HepG2 (cell line): ENCODE results near the gene LRIT1. TPM values are rescaled to one million over a fixed set of nuclear protein-coding genes. Genes with fewer than 3 reads are reported as not detected.

Experiments used
- GATA4 ChIP-seq: sonication (generic); IDR thresholded peaks from 2 replicates; pipeline ENCODE4 v1.6.1; 2016; ENCODE audit warnings: antibody characterized with exemption, low read depth, borderline replicate concordance
- KDM5A ChIP-seq: fragments of 200-600 bp; sonication (generic); IDR thresholded peaks from 2 replicates; pipeline ENCODE4 v1.7.0; 2018; ENCODE audit warnings: antibody characterized with exemption, mild to moderate bottlenecking, low read length, borderline replicate concordance
- MEIS1 ChIP-seq: sonication (generic); formaldehyde crosslinking; IDR thresholded peaks from 2 replicates; pipeline ENCODE4 v1.9.0; 2021; ENCODE audit warnings: mild to moderate bottlenecking, missing genetic modification reagents, moderate library complexity, borderline replicate concordance
- NCOA5 ChIP-seq: sonication (generic); formaldehyde crosslinking; IDR thresholded peaks from 2 replicates; pipeline ENCODE4 v1.4.0; 2020; ENCODE audit warnings: missing genetic modification reagents
- ZNF235 ChIP-seq: sonication (generic); formaldehyde crosslinking; IDR thresholded peaks from 2 replicates; pipeline ENCODE4 v1.8.1; 2023; ENCODE audit warnings: mild to moderate bottlenecking, missing genetic modification reagents, borderline replicate concordance
- ZNF431 ChIP-seq: sonication (generic); formaldehyde crosslinking; IDR thresholded peaks from 2 replicates; pipeline ENCODE4 v1.9.0; 2022; ENCODE audit warnings: missing genetic modification reagents, low read depth, mild to moderate bottlenecking, borderline replicate concordance
- ZNF777 ChIP-seq: sonication (generic); formaldehyde crosslinking; IDR thresholded peaks from 2 replicates; pipeline ENCODE4 v1.4.0; 2020; ENCODE audit warnings: missing genetic modification reagents
- polyA plus RNA-seq, 8 experiments: library from polyadenylated mRNA; depleted of rRNA in 3 of 8; stranded (reverse) in 7 of 8; unstranded in 1 of 8; fragments of >200 nt; fragmentation: Illumina TruSeq in 4 of 8; extraction: Trizol in 4 of 8; gene quantifications; 2 replicates each; pipeline versions ENCODE4 v1.2.1 to v1.2.3, GENCODE V29; 2011 to 2016; ENCODE audit warnings: low read depth in 4 of 8, missing spikeins in 1 of 8, mixed read lengths in 1 of 8; ENCODE audit not compliant: insufficient read depth in 1 of 8
- total RNA-seq, 5 experiments: library from RNA; depleted of rRNA; stranded (reverse); fragments of >200 nt; fragmentation: Illumina TruSeq; extraction: Trizol; gene quantifications; 2 replicates each; pipeline ENCODE4 v1.2.3, GENCODE V29; 2016; ENCODE audit warnings: low read depth in 1 of 5
- TF ChIP-seq, protein P1 (sequence below): sonication (generic); formaldehyde crosslinking; IDR thresholded peaks from 2 replicates; pipeline ENCODE4 v1.4.0; 2020; ENCODE audit warnings: mild to moderate bottlenecking, missing genetic modification reagents
- TF ChIP-seq, protein P2 (sequence below): conservative IDR thresholded peaks from 2 replicates; pipeline ENCODE4 v1.6.1; 2018; ENCODE audit warnings: missing genetic modification reagents

Gene LRIT1
- total and polyA plus RNA-seq, 2 of the 13 experiments (the other 11 are each of a cell fraction or from before 2014, with no cell fraction given) = not detected

DNA sequence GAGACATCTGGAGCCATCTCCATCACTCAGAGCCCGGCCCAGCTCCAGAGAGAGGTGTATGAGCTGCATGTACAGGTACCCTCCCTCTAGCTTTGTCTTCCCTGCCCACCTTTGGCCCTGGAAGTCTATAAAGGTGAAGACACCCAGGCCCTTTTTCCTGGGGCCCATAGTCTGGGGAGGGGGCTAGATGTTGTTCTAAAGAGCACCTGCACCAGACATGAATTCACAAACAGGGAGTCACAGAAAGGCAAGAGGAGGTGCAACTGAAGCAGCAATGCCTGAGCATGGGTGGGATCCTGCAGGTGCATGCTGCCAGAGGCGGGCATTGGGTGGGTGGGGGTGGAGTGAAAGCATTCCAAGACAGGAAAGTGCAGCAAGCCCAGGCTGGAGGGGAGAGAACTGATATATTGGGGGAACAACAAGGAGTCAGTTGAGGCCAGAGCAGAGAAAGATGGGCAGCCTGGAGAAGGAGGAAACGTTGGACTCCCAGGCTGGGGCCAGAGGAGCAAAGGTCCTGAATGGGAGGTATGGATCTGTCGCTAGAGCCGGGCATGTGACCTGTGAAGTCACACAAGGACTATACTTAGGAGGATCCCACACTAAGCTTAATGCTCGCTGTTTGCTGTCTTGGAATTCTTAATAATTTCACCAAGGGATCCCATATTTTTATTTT is 35.4 kb downstream of the LRIT1 start (continued):
- TF ChIP-seq, protein P1, sequence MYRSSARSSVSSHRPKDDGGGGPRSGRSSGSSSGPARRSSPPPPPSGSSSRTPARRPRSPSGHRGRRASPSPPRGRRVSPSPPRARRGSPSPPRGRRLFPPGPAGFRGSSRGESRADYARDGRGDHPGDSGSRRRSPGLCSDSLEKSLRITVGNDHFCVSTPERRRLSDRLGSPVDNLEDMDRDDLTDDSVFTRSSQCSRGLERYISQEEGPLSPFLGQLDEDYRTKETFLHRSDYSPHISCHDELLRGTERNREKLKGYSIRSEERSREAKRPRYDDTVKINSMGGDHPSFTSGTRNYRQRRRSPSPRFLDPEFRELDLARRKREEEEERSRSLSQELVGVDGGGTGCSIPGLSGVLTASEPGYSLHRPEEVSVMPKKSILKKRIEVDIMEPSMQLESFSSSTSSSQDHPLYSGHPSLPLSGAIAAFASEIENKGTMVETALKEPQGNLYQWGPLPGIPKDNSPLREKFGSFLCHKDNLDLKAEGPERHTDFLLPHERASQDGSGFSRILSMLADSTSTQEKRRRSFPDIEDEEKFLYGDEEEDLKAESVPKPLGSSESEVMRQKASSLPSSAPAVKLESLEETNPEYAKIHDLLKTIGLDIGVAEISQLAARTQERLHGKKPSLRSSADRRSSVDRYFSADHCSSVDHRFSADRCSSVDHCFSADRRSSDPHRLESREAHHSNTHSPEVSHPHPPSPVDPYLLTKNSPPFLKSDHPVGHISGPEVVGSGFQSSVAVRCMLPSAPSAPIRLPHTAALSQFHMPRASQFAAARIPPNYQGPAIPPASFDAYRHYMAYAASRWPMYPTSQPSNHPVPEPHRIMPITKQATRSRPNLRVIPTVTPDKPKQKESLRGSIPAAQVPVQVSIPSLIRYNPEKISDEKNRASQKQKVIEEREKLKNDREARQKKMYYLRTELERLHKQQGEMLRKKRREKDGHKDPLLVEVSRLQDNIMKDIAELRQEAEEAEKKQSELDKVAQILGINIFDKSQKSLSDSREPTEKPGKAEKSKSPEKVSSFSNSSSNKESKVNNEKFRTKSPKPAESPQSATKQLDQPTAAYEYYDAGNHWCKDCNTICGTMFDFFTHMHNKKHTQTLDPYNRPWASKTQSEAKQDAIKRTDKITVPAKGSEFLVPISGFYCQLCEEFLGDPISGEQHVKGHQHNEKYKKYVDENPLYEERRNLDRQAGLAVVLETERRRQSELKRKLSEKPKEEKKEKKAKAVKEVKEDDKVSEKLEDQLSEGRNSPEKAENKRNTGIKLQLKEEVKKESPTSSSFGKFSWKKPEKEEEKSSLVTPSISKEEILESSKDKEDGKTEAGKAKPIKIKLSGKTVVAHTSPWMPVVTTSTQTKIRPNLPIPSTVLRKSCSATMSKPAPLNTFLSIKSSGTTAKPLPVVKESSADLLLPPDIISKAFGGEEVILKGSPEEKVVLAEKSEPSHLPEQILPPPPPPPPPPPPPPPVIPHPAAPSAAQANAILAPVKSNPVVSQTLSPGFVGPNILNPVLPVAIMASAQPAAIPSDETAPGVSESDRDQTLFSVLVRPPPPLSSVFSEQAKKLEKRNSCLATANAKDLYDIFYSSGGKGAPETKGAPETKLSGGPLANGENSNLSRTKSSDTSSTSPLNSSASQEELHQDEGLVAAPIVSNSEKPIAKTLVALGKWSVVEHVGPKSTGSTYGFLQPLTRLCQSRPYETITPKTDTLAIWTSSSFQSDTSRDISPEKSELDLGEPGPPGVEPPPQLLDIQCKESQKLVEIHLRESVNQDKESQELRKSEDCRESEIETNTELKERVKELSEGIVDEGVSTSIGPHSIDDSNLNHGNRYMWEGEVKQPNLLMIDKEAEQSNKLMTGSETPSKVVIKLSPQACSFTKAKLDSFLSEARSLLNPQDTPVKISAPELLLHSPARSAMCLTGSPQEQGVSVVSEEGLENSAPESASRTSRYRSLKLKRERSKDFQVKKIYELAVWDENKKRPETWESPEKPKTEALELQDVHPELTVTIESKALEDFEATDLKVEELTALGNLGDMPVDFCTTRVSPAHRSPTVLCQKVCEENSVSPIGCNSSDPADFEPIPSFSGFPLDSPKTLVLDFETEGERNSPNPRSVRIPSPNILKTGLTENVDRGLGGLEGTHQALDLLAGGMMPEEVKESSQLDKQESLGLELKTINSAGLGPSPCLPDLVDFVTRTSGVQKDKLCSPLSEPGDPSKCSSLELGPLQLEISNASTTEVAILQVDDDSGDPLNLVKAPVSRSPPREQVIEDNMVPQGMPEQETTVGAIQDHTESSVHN (CRISPR knock-in tag) = no peak
- TF ChIP-seq MEIS1 (CRISPR knock-in tag) (no peak), ZNF235 (CRISPR knock-in tag) (no peak), GATA4 (no peak), NCOA5 (CRISPR knock-in tag) (no peak), KDM5A (no peak), ZNF431 (no peak), ZNF777 (CRISPR knock-in tag) (no peak)
- TF ChIP-seq, protein P2, sequence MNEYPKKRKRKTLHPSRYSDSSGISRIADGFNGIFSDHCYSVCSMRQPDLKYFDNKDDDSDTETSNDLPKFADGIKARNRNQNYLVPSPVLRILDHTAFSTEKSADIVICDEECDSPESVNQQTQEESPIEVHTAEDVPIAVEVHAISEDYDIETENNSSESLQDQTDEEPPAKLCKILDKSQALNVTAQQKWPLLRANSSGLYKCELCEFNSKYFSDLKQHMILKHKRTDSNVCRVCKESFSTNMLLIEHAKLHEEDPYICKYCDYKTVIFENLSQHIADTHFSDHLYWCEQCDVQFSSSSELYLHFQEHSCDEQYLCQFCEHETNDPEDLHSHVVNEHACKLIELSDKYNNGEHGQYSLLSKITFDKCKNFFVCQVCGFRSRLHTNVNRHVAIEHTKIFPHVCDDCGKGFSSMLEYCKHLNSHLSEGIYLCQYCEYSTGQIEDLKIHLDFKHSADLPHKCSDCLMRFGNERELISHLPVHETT (CRISPR knock-in tag) = no peak
